GM11168 (cell line): ENCODE results near the gene C10orf62.
"Not testable (repeated sequence)": the region's sequence is repeated elsewhere in the genome, so short reads cannot be mapped to it uniquely, and the experiment has no call there.

Experiments
- in situ Hi-C: fragments of 300-500 bp; cut with MboI; formaldehyde crosslinking; loops from one replicate; pipeline ENCODE4 v1.12.0; 2022; ENCODE audit warnings: low sequenced_read_pairs; ENCODE audit not compliant: unreplicated experiment

Gene C10orf62, protein sequence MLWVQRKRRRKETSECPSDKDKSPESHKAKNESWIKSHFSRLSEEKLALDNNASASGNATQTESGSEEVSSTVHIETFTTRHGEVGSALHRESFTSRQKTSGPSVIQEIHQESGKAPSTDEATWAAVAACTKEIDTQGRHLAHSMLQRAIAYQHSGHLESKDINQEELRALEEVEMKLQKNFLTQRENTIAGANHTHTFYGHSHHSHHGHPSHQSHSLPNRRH

DNA sequence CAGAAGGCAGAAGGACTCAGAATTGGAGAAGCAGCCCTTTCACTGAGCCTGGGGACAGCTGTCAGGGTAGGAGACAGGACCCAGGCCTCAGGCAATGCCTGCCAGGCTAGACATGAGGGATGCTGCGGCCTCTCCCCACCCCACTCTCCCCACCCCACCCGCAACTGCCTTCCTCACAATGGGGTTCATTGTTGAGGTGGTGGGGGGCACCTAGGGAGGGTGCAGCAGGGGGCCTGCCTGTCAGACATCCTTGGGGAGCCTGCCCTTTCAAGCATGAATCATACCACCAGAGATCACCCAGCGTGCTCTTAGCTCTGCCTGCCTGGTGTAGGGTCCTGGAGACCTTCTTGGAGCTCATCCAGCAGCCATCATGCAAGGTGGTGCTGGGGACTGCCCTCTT, at the start of gene C10orf62:
C10orf62 (plus strand) TSS at position 243 of the 400 bp plus-strand sequence. CDS start 177 bp downstream, outside the sequence.
- in situ Hi-C loops: no loop called here

DNA sequence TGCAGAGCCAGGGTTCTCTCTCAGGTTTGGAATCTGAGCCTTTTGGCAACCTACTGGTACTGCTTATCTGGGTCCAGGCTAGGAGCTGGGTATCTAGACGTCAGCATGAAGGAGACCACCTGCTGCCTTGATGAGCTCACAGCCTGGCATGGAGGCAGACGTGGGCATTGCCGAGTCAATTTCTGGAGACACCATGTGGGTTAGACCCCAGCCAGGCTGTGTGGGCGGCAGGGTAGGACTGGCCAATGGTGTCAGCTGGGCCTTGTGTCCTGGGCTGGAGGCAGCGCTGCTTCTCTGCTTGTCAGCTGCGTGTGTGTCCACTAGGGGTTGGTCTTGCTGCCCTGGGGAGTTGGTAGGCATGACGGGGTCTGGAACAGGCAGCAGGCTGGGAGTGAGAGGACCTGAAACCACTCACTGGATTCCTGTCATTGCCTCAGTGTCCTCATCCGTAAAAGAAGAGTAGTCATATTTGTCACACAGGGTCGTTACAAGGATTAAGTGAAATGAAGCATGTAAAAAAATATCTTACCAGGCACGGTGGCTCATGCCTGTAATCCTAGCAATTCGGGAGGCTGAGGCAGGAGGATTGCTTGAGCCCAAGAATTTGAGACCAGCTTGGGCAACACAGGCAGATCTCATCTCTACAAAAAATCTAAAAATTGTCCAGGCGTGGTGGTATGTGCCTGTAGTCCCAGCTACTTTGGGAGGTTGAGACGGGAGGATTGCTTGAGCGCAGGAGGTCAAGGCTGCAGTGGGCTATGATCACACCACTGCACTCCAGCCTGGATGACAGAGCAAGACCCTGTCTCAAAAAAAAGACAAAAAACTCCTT, 48.6 kb upstream of the C10orf62 start:
- in situ Hi-C loops: no loop called here

DNA sequence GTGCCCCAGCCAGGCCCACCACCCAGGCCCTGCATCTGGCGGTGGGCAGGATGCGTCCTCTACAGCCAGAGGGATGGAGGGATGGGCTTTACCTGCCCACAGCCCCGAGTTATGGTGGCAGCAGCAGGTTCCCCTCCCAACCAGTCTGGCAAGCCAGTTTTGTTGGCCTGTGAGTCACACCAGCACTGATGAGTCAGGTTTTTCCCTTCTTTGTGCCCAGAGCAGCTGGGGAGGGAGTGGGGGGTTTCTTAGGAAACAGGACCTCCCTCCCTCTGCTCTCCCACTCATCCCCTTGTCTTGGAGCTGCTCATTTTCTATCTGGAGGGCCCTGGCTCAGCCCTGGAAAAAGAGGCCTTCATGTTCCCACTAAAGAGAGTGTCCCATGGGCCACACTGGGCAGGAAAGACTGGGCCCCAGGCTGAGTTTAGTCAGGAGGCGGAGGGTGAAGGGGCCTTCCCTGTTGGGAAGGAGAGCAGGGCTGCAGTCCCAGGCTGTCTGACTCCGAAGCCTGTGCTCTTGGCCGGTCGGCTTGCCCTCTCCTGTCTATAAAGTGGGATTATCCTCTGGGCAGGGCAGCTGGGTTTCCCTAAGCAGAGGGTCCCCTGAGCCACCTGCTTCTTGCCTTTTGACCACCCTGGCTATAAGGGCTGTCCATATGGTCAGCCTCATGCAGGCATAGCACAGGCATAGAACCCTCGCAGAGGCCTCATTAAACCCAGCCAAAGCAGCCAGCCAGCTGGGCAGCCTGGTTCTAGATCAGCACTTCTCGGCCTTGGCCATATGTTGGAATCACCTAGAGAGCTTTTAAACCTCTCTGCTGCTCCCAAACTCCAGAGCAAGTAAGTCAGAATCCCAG, 47.1 kb upstream of the C10orf62 start:
- in situ Hi-C loops: no loop called here

DNA sequence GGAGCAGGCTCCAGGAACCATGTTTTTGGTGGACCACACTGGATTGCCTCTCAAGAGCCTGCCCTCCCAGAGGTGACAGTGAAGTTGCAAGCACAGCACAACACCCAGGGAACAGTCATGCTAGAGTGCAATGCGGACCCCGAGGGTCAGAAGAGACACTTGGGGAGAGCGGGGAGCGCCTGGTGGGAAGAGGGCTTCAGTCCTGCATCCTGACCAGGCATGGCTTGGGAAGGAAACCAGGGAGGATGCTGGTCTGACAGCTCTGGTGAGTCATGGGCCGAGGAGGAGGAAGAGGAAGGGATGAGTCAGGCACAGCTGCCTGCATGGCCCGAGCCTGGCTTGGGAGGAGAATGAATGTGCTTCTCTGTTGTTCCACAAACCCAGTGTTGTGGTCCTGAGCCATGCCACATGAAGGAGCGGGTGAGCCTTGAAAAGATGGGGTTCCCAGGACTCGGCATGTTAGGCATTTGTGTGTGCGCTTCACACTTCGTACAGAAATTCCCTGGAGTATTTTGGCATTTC, 46.4 kb upstream of the C10orf62 start:
- in situ Hi-C loops: no loop called here

DNA sequence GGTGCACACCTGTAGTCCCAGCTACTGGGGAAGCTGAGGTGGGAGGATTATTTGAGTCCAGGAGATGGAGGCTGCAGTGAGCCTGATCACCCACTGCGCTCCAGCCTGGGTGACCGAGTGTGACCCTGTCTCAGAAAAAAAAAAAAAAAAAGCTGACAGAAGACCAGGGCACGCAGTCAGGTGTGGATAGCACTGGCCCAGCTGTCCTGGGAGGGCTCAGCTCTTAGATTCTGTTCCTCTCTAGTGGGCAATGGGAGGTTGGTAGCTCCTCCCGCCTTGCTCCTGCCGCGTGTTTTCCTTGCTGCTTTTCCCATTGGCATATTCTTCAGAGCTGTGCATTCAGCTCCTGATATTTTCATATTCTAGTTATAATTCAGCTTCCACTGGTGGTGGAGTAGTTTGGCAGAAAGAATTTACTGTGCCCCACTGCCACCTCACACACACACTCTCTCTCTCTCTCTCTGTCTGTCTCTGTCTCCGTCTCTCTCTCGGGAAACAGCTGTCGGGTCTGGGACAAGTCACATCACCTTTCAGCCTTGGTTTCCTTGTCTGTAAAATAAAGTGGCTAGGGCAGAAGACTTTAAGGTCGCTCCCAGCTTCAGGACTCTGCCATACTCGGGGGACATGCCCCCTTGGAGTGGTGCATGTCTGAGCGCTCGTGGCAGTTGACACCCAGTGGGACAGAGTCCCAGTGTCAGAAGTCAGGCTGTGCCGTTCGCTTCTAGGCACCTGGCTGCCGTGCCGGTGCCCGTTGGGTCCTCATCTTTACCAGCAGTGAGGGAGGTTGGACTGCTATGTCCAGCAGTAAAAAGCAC, 42.9 kb upstream of the C10orf62 start:
- in situ Hi-C loops: no loop called here

DNA sequence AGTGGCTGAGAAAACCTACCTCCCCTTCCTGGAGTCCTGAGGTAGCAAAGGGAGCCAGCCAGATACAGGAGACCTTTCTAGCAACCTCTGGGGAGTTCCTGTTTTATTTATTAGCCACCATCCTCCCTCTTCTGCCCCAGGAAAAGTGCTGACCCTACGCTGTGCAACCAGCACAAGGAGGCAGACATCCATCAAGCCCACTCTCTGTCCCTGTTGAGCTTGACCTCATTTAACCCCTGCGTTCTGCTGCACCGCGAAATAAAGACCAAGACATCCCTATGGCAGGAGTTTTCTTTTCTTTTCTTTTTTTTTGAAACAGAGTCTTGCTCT, 42.3 kb upstream of the C10orf62 start:
- in situ Hi-C loops: no loop called here

DNA sequence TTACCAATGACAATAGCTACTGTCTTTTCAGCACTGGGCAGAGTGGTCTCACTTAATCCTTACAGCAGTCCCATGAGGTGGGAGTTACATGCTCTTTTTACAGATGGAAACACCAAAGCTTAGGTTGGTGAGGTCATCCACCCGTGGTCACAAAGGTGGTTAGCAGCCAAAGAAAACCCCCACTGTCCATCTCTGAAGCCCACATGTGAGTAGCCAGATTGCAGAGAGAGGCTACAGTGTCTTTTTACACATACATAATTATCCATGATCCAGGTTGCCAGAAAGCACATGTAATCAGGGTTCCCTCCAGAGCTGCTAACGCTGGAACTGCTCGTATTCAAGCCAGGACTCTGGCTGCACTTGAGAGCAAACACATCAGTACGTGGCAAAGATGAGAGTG, 41.6 kb upstream of the C10orf62 start:
- in situ Hi-C loops: no loop called here

DNA sequence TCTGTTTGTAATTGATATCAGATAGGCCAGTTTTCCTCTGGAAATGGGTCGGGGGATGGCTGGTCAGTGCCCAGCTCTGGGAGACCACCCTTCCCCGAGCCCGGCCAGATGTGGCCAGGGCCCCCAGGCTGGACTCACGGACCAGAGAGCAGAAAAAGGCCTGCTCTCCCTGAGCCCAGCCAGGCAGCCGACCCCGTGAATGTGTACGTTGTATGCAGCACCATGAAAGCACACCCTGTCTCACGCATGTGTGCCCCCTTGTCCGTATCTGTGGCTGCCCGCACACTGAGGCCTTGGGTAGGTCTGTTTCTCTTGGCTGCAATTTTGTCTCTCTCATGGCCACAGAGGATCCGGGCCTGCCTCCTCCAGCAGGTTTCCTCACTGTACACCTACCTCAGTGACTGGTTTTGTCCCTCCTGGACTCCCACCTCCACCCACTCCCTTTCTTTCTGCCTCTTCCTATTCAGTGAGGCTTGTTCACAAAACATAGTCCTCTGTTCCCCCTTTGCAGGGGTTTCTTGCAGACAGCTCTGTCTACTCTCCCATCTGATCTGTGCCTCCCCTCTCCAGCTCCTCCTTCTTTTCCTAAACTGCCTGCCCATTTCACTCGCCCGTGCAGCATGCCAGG, 40.6 kb upstream of the C10orf62 start:
- in situ Hi-C loops: no loop called here

DNA sequence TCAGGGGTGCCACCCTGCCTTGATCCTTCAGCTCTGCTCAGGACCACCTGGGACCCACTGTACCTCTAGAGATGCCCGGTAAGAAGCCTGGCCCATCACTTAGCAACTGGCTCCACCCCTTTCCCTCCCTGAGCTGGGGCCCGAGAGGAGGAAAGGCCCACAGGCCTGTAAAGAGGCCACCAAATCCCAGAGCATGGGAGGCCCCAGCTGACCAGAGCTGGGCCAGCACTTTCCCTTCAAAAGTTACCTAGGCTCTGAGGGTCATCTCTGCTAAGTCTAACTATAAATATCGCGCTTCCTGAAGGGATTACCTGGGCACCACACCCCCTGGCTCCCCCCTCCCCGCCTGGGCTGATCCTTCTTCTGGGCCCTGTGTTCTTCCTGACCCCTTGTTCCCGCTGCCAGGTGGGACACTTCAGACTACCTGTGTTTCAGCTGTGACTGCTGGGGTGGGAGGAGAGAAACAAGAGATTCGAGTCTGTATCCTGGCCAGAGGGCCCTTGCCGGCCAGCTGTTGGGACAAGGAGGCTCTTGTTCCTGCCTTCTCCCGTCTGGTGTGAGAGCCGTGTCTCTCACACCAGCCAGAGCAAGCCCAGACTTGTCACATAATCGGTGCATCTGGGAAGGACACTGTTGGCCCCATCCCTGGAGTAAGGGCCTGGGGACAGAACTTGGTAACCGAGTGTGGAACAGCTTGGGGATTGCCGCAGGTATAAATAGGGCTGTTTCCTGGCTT, 39.8 kb upstream of the C10orf62 start:
- in situ Hi-C loops: no loop called here

DNA sequence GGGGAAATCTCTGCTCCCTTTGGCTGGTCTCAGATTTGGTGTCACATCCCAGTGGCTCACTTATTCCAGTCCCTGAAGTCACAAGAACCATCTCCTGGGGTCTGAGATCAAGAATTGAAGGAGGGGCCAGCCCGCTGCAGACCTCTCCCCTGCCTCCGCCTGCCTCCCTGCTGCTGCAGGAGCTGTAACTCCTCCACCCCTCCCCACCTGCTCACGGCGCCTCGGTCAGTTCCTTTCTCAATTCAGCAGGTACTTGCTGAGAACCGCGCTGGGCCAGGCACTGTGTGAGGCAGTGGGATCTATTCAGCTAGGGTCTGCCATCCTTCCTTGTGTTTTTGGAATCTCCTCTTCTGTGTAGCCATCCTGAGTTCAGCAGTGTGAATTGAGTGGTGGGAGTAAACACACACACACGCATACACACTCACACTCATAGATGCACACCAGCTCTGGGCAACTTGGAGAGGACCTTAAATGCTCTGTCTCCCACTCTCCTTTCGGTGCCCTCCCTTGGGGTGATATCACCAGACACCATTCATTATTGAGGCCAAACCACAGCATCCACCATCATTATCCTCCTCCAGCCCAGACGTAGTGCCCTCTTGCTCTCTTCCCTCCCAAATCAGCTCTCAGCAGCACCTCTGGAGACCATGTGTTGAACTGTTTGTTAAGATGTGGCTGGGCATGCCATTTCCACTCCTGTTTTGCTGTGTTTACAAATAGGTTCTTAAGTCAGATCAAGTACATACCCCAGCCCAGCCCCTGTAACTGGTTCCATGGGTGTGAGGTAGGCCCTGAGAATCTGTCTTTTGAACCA, 39.0 kb upstream of the C10orf62 start:
- in situ Hi-C loops: no loop called here

DNA sequence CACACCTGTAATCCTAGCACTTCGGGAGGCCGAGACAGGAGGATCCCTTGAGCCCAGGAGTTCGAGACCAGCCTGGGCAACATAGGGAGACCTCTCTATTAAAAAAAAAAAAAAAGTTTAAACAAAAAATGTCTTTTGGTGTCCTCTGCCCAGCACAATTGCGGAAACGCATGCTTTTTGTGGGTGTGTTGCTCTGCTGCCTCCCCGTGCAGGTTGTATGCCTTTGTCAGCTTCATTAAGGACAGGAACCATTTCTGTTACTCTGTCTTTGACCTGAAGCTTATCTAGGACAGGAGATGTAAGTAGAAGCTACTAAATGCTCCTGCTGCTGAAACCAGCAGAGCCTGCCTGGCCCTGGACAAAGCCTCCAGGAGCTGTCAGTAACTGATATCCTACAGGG, 38.2 kb upstream of the C10orf62 start:
- in situ Hi-C loops: no loop called here

DNA sequence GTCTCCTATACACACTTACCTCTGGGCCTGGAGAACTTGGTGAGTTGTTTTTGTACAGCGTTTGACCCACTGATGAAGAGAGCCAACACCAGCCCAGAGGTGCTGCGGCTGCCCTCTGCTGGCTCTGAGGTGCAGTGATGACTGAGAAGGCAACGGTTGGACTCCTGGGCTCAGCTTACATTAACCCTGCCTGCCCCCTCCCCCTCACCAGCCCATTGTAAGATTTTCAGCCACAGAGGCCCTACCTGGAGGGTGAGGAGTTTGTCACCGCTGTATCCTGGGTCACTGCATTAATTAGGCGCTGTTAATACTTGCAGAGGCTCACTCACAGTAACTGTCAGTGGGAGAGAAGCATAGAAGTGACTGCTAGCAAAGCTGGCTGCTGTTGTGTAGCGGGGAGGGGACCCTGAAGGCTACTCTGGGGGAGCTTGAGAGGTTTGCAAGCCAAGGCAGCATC, 35.9 kb upstream of the C10orf62 start:
- in situ Hi-C loops: no loop called here

DNA sequence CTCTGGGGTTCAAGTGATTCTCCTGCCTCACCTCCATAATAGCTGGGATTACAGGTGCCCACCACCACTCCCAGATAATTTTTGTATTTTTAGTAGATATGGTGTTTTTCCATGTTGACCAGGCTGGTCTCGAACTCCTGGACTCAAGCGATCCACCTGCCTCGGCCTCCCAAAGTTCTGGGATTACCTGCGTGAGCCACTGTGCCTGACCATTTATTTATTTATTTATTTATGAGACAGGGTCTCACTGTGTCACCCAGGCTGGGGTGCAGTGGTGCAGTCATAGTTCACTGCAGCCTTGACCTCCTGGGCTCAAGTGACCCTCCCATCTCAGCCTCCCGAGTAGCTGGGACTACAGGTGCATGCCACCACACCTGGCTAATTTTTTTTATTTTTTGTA, 35.2 kb upstream of the C10orf62 start:
- in situ Hi-C loops: not testable (repeated sequence)

DNA sequence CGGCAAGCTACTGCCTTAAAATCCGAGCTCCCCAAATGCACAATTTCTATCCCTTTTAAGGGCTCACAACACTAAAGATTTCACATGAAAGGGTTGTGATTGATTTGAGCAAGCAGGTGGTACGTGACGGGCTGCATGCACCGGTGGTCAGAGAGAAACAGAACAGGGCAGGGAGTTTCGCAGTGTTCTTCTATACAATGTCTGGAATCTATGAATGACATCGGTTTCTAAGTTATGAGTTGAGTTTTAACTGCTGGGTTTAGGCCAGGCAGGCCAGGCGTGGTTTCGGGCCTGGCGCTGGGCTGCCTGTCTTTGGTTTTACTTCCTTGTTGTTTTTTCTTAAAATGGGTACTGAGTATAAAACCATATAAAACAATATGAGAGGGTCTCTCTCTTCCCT, 34.0 kb upstream of the C10orf62 start:
- in situ Hi-C loops: not testable (repeated sequence)

DNA sequence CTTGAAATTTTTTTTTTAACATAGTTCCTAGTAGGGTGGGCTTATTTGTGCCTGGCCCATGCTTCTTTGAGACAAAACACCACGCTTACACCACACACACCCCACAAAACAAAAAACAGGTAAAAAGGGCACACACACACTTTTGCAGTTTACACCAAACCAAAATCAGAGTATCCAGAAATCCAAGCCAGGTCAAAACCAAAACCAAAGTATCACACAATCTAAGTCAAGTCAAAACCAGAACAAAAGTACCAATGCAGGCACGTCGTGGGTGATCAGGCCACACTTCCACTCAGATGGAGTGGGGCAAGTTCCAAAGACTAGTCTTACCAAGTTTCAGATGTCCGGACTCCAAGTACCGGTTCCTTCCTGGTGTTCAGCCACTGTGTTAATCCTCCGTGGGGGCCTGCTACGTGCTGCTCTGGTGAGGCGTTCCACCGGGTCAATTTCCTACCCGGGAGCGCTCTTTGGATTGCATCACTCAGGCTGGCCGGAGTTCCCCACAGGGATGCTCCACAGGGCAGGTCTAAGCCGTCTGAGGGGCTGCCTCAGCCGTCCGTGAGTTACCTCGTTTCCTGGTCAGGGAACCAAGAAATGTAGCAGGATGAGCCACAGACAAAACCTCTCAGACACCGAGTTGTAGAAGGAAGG, 28.7 kb upstream of the C10orf62 start:
- in situ Hi-C loops: not testable (repeated sequence)

DNA sequence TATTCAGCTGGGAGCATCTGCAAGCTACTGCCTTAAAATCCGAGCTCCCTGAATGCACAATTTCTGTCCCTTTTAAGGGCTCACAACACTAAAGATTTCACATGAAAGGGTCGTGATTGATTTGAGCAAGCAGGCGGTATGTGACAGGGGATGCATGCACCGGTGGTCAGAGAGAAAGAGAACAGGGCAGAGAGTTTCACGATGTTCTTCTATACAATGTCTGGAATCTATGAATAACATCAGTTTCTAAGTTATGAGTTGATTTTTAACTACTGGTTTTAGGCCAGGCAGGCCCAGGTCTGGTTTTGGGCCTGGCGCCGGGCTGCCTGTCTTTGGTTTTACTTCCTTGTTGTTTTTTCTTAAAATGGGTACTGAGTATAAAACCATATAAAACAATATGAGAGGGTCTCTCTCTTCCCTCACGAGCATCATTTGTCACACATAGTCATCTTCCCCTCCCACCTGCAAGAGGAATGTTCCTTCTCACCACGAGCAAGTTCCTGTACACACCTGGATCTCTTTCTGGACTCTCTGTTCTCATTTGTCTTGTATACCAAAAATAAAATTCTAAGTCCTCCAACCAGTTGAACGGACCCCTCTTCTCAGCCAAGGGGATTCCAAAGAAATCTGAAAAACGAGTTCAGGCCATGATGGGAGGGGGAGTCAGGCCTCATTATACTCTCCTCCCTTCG, 28.0 kb upstream of the C10orf62 start:
- in situ Hi-C loops: not testable (repeated sequence)

DNA sequence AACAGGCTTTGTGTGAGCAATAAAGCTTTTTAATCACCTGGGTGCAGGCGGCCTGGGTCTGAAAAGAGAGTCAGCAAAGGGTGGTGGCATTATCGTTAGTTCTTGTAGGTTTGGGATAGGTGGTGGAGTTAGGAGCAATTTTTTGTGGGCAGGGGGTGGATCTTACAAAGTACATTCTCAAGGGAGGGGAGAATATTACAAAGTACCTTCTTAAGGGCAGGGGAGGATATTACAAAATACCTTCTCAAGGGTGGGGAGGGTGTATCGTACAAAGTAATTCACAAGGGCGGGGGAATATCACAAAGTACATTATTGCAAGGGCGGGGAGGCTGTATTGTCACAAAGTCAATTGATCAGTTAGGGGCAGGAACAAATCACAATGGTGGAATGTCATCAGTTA, 27.2 kb upstream of the C10orf62 start:
- in situ Hi-C loops: not testable (repeated sequence)
